Measurements from ENCODE around the gene SNED1.

Gene SNED1

DNA sequence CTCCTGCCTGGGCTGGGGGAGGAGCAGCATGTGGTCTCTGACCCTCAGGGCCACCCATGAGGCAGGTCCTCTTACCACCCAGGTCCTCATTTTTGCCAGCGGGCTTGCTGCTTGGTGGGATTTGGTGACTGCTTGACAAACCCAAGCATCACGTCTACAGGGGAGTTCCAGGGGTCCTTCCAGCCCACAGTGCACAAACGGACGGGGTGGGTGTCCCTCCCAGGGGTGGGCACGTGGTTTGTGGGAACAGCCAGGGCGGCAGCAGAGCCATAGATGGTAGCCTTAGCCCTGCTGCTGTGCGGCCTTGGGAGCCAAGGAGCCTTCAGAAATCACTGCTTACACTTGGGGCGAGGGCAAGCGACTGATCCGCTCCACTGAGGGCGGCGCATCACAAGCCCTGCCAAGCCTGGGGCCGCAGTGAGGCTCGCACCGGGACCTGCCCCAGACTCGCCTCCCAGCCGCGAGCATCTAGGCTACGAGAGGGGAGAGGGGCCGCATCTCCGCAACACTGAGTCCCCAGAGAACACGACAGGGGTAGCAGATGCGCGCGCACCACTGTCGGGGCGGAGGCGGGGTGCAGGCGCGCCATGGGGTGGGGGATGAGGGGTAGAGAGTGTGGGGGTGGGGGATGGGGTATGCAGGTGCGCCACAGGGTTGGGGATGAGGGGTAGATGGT lies 36.9 kb downstream of the SNED1 start:
- TF ChIP-seq, protein P1, sequence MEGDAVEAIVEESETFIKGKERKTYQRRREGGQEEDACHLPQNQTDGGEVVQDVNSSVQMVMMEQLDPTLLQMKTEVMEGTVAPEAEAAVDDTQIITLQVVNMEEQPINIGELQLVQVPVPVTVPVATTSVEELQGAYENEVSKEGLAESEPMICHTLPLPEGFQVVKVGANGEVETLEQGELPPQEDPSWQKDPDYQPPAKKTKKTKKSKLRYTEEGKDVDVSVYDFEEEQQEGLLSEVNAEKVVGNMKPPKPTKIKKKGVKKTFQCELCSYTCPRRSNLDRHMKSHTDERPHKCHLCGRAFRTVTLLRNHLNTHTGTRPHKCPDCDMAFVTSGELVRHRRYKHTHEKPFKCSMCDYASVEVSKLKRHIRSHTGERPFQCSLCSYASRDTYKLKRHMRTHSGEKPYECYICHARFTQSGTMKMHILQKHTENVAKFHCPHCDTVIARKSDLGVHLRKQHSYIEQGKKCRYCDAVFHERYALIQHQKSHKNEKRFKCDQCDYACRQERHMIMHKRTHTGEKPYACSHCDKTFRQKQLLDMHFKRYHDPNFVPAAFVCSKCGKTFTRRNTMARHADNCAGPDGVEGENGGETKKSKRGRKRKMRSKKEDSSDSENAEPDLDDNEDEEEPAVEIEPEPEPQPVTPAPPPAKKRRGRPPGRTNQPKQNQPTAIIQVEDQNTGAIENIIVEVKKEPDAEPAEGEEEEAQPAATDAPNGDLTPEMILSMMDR (IDR thresholded peaks at IDR 0.05; ENCODE audit: insufficient read depth, low read length, poor library complexity, severe bottlenecking) = no peak
- Histone ChIP-seq H3K36me3 (ENCODE audit: control insufficient read depth, insufficient read depth, low read length) (peaks cover 3% of the 10 kb centered on the region), H3K4me3 (replicated peaks; ENCODE audit: low read depth, low read length) (no peak overlapping the region), H3K27me3 (replicated peaks; ENCODE audit: control insufficient read depth, insufficient read depth, low read length) (no peaks in the 10 kb centered on the region; the same call in 1 of the 2 replicates)
- no peak for DNase-seq (ENCODE audit: extremely low read depth, insufficient read length)

- TF ChIP-seq, protein P1 (IDR thresholded peaks at IDR 0.05; ENCODE audit: insufficient read depth, low read length, poor library complexity, severe bottlenecking) = no peak
- H3K4me3 ChIP-seq (replicated peaks; ENCODE audit: low read depth, low read length) = peak overlapping the region; percentile 62
- DNase-seq (ENCODE audit: extremely low read depth, insufficient read length) = no peak
- peaks cover 3% of the 10 kb centered on the region for H3K36me3 ChIP-seq (ENCODE audit: control insufficient read depth, insufficient read depth, low read length)
- no peaks in the 10 kb centered on the region; the same call in 1 of the 2 replicates for H3K27me3 ChIP-seq (replicated peaks; ENCODE audit: control insufficient read depth, insufficient read depth, low read length)
Measured at GRCh38 chr2:241035818-241036396, 37.5 kb downstream of the SNED1 start.

DNA sequence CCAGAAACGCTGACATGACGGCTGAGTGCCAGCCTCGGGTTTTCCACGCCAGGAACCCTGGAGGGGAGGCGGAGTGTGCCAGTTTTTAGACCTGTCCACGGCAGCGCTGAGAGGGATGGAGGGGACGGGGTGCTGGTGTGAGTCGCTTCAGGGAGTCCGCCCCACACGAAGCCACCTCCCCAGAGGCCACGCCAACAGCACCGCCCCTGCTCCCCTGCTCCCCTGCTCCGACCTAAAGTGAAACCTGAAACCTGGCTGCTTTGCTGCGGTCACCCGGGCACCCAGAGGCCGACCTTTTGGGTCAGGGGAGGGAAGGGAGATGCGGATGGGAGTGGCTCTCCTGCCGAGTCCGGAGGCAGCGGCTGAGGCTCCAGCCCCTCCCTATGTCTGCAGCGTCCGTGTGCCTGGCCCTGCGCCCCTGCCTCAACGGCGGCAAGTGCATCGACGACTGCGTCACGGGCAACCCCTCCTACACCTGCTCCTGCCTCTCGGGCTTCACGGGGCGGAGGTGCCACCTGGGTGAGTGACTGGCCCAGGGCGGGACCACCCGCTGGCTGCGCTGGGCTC lies 38.1 kb downstream of the SNED1 start:
- Histone ChIP-seq H3K36me3 (ENCODE audit: control insufficient read depth, insufficient read depth, low read length) (peaks cover 3% of the 10 kb centered on the region), H3K27me3 (replicated peaks; ENCODE audit: control insufficient read depth, insufficient read depth, low read length) (no peaks in the 10 kb centered on the region; the same call in 1 of the 2 replicates), H3K4me3 (replicated peaks; ENCODE audit: low read depth, low read length) (peak overlapping the region; percentile 62)
- peak; percentile 84 for DNase-seq (ENCODE audit: extremely low read depth, insufficient read length)
- TF ChIP-seq, protein P1 (IDR thresholded peaks at IDR 0.05; ENCODE audit: insufficient read depth, low read length, poor library complexity, severe bottlenecking) = no peak

- H3K27me3 ChIP-seq (replicated peaks; ENCODE audit: control insufficient read depth, insufficient read depth, low read length) = no peaks in the 10 kb centered on the region; the same call in 1 of the 2 replicates
- H3K36me3 ChIP-seq (ENCODE audit: control insufficient read depth, insufficient read depth, low read length) = peaks cover 3% of the 10 kb centered on the region
- DNase-seq (ENCODE audit: extremely low read depth, insufficient read length) = peak; percentile 77
- TF ChIP-seq, protein P1 (IDR thresholded peaks at IDR 0.05; ENCODE audit: insufficient read depth, low read length, poor library complexity, severe bottlenecking) = no peak
- H3K4me3 ChIP-seq (replicated peaks; ENCODE audit: low read depth, low read length) = peak overlapping the region; percentile 62
Measured at GRCh38 chr2:241036964-241037421, 38.6 kb downstream of the SNED1 start.

DNA sequence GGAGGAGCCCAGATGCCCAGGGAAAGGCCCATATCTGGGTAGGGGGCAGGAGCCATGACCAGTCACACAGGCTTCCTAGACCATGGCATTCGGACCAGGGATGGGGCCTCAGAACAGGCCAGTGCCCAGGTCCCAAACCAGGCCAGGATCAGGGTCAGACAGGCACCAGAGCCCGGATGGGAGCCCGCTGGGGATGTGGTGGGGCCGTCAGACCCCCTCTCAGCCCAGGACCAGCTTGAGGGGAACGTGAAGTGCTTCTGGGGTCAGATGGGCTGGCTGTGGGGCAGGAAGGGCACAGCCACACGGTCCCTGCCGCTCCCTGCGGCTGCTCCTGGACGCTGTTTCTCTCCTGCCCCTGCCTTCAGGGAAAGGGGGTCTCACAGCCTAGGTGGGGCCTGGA lies 39.1 kb downstream of the SNED1 start:
- H3K27me3 ChIP-seq (replicated peaks; ENCODE audit: control insufficient read depth, insufficient read depth, low read length) = no peaks in the 10 kb centered on the region; the same call in 1 of the 2 replicates
- DNase-seq (ENCODE audit: extremely low read depth, insufficient read length) = no peak
- peak overlapping the region; percentile 62 for H3K4me3 ChIP-seq (replicated peaks; ENCODE audit: low read depth, low read length)
- peaks cover 3% of the 10 kb centered on the region for H3K36me3 ChIP-seq (ENCODE audit: control insufficient read depth, insufficient read depth, low read length)
- TF ChIP-seq, protein P1 (IDR thresholded peaks at IDR 0.05; ENCODE audit: insufficient read depth, low read length, poor library complexity, severe bottlenecking) = no peak

Data from GM06990 (cell line).